Lung (tissue), 12 donors: Measurements from ENCODE around the gene NRG3. TPM values are rescaled to one million over a fixed set of nuclear protein-coding genes. Genes with fewer than 3 reads are reported as not detected.
A peak's percentile ranks its signal among the peaks of the same experiment; 100 is the strongest.

Experiments
- ATAC-seq: fragments of 200-7000 bp; cut with Tn5 transposase; one replicate; pipeline ENCODE4 v1.9.1; 2020; ENCODE audit warnings: moderate number of reproducible peaks; ENCODE audit not compliant: insufficient read depth, low FRiP score
- DNase-seq, 3 donors: peaks; one replicate each; pipeline ENCODE4 v3.0.0-alpha.2; 2013 to 2017
- H3K27ac ChIP-seq, 2 donors: one replicate each; pipeline ENCODE4 v1.5.1; 2013; ENCODE audit warnings: mild to moderate bottlenecking in 2 of 2, moderate library complexity in 2 of 2, control low read depth in 1 of 2, inconsistent platforms in 1 of 2, low read depth in 1 of 2, low read length in 1 of 2
- H3K27me3 ChIP-seq, 3 donors: one replicate each; pipeline ENCODE4 v1.5.1; 2013; ENCODE audit warnings: low read length in 2 of 3; ENCODE audit not compliant: control insufficient read depth in 3 of 3, insufficient read depth in 3 of 3
- H3K36me3 ChIP-seq, 4 donors: one replicate each; pipeline ENCODE4 v1.5.1; 2013; ENCODE audit warnings: low read length in 4 of 4, mild to moderate bottlenecking in 1 of 4, moderate library complexity in 1 of 4; ENCODE audit not compliant: control insufficient read depth in 4 of 4, insufficient read depth in 4 of 4
- H3K4me1 ChIP-seq, 5 donors: one replicate each; pipeline ENCODE4 v1.5.1; 2013; ENCODE audit warnings: low read length in 5 of 5, mild to moderate bottlenecking in 2 of 5, moderate library complexity in 1 of 5; ENCODE audit not compliant: control insufficient read depth in 5 of 5, insufficient read depth in 5 of 5
- H3K4me3 ChIP-seq: one replicate; pipeline ENCODE4 v1.5.1; 2013; ENCODE audit warnings: mild to moderate bottlenecking, control low read depth, moderate library complexity
- H3K9ac ChIP-seq, 2 donors: one replicate each; pipeline ENCODE4 v1.5.1; 2013; ENCODE audit warnings: low read length in 2 of 2, control low read depth in 1 of 2; ENCODE audit not compliant: insufficient read depth in 1 of 2
- H3K9me3 ChIP-seq, 4 donors: one replicate each; pipeline ENCODE4 v1.5.1; 2013; ENCODE audit warnings: low read length in 3 of 4, mild to moderate bottlenecking in 1 of 4, moderate library complexity in 1 of 4; ENCODE audit not compliant: control insufficient read depth in 4 of 4, insufficient read depth in 3 of 4
- CTCF ChIP-seq: IDR thresholded peaks from 2 replicates; pipeline ENCODE4 v1.5.1; 2012; ENCODE audit warnings: mild to moderate bottlenecking; ENCODE audit errors: control extremely low read depth, extremely low read depth
- WGBS, 2 donors: extraction: QIAGEN DNeasy Blood & Tissue Kit; methylation state at CpG; one replicate each; pipeline ENCODE4 v1.1.7; 2013; 5-methylcytosine and 5-hydroxymethylcytosine counted together
- polyA plus RNA-seq, 2 donors: library from polyadenylated mRNA; stranded (reverse); fragments of 200-250 nt; gene quantifications; one replicate each; pipeline ENCODE4 v1.2.1, GENCODE V29; 2013
- total RNA-seq, 2 donors: library from RNA; depleted of rRNA in 1 of 2; stranded (reverse); fragments of >200 nt in 1 of 2; gene quantifications; one replicate each; pipeline ENCODE4 v1.2.1, GENCODE V29; 2014 to 2021
- donor health status: control.
- donor health status: control.
- donor health status: Bipolar disorder and iron deficiency.
- donor health status: healthy.
- donor health status: DM: yes; HTN: yes; CAD: no.

Gene NRG3
- total and polyA plus RNA-seq, 4 donors, result 0.49 to 2.0 (median 0.84) TPM

- no peaks in the 10 kb centered on the region for H3K4me1 ChIP-seq
- H3K9ac ChIP-seq, result no peak overlapping the region
- WGBS, 2 donors, result 70 to 83% methylated on average over 5 of the region's 5 CpGs
- DNase-seq (no peak), ATAC-seq (no peak)
- no peaks in the 10 kb centered on the region for H3K36me3 ChIP-seq
- peaks cover 0 to 1% (median 0%) of the 10 kb centered on the region in 4 donors for H3K9me3 ChIP-seq
- H3K4me3 ChIP-seq, result no peak overlapping the region
- no peak overlapping the region for H3K27ac ChIP-seq
- no peak for TF ChIP-seq CTCF
- no peaks in the 10 kb centered on the region for H3K27me3 ChIP-seq
Observed at GRCh38 chr10:81949283-81949682, 74.3 kb downstream of the NRG3 start.

- 87 to 100% methylated on average over 2 of the region's 2 CpGs for WGBS, 2 donors
- Histone ChIP-seq H3K4me3 (no peak overlapping the region), H3K36me3 (no peaks in the 10 kb centered on the region), H3K27me3 (no peaks in the 10 kb centered on the region), H3K9me3 (peaks cover 0 to 1% (median 0%) of the 10 kb centered on the region in 4 donors), H3K9ac (no peak overlapping the region), H3K27ac (no peak overlapping the region), H3K4me1 (no peaks in the 10 kb centered on the region)
- DNase-seq, result no peak
- no peak for TF ChIP-seq CTCF
- ATAC-seq, result no peak
Observed at GRCh38 chr10:81950358-81950757, 75.4 kb downstream of the NRG3 start.

- no peak overlapping the region for H3K9ac ChIP-seq
- no peak overlapping the region for H3K4me3 ChIP-seq
- no peaks in the 10 kb centered on the region for H3K27me3 ChIP-seq
- no peaks in the 10 kb centered on the region for H3K36me3 ChIP-seq
- no peak overlapping the region for H3K27ac ChIP-seq
- ATAC-seq (no peak), DNase-seq (no peak)
- no peak for TF ChIP-seq CTCF
- H3K4me1 ChIP-seq, result no peaks in the 10 kb centered on the region
- peaks cover 0 to under 1% (median 0%) of the 10 kb centered on the region in 4 donors for H3K9me3 ChIP-seq
Observed at GRCh38 chr10:81953420-81953819, 78.4 kb downstream of the NRG3 start.

- no peaks in the 10 kb centered on the region for H3K27me3 ChIP-seq
- ATAC-seq (no peak), DNase-seq (peak in 2 of 3 donors; percentile 2 to 4)
- H3K9ac ChIP-seq, result no peak overlapping the region
- 22 to 32% methylated on average over 2 of the region's 2 CpGs for WGBS, 2 donors
- no peak overlapping the region for H3K4me3 ChIP-seq
- no peak overlapping the region for H3K27ac ChIP-seq
- no peaks in the 10 kb centered on the region for H3K4me1 ChIP-seq
- H3K36me3 ChIP-seq, result no peaks in the 10 kb centered on the region
- TF ChIP-seq CTCF, result no peak
- peaks cover 0 to 4% (median 0%) of the 10 kb centered on the region in 4 donors for H3K9me3 ChIP-seq
Observed at GRCh38 chr10:81957976-81958375, 83.0 kb downstream of the NRG3 start.
